Panc1 (cell line): ENCODE results near the gene SKOR1. TPM values are rescaled to one million over a fixed set of nuclear protein-coding genes. Genes with fewer than 3 reads are reported as not detected.

Experiments used
- ATAC-seq: fragments of 200-7000 bp; cut with Tn5 transposase; 2 replicates; pipeline ENCODE4 v1.9.1; 2020; ENCODE audit warnings: mild to moderate bottlenecking, moderate library complexity
- BruUV-seq: library from RNA; stranded (reverse); fragments of 400-500 nt; replicated peaks from 2 replicates; lab custom pipeline; 2021; lab: Mats Ljungman, UMichigan
- CTCF ChIA-PET: fragments of 300-600 bp; sonication (Branson Sonifier 250); formaldehyde crosslinking; loops from one replicate; lab custom pipeline; 2022; ENCODE audit warnings: antibody characterized with exemption; lab: Charles Lee
- POLR2A ChIA-PET: fragments of 300-600 bp; sonication (Branson Sonifier 250); formaldehyde crosslinking; loops from one replicate; lab custom pipeline; 2022; ENCODE audit warnings: antibody characterized with exemption; lab: Charles Lee
- DNase-seq: peaks from one replicate; pipeline ENCODE4 v3.0.0-alpha.2; 2010; ENCODE audit warnings: low read depth, low spot score
- H3K27ac ChIP-seq: 2 replicates; pipeline ENCODE4 v1.5.1; 2011; ENCODE audit warnings: mild to moderate bottlenecking, low read length, inconsistent platforms
- H3K27me3 ChIP-seq: fragments of 200-500 bp; sonication (Bioruptor generic); 2 replicates; pipeline ENCODE4 v1.6.0; 2014; ENCODE audit warnings: low read length, inconsistent platforms; ENCODE audit not compliant: control insufficient read depth, insufficient read depth
- H3K36me3 ChIP-seq: fragments of 200-500 bp; sonication (Bioruptor generic); 2 replicates; pipeline ENCODE4 v1.5.1; 2014; ENCODE audit warnings: inconsistent platforms, mild to moderate bottlenecking, low read length, moderate library complexity; ENCODE audit not compliant: control insufficient read depth, insufficient read depth
- H3K4me1 ChIP-seq: 2 replicates; pipeline ENCODE4 v1.5.1; 2011; ENCODE audit warnings: inconsistent platforms, mild to moderate bottlenecking, low read length, moderate library complexity; ENCODE audit not compliant: control insufficient read depth, insufficient read depth
- H3K4me3 ChIP-seq, 2 experiments: 2 replicates each; pipeline ENCODE4 v1.5.1; 2011 to 2012; ENCODE audit warnings: low read depth in 2 of 2, low read length in 2 of 2, mild to moderate bottlenecking in 2 of 2, inconsistent platforms in 1 of 2, moderate library complexity in 1 of 2
- H3K9me3 ChIP-seq: fragments of 200-500 bp; sonication (Bioruptor generic); 2 replicates; pipeline ENCODE4 v1.5.1; 2014; ENCODE audit warnings: low read depth, mild to moderate bottlenecking, inconsistent platforms, low read length, moderate library complexity; ENCODE audit not compliant: control insufficient read depth, insufficient read depth
- CTCF ChIP-seq: fragments of 450-650 bp; IDR thresholded peaks from 2 replicates; pipeline ENCODE4 v1.5.1; 2017; ENCODE audit warnings: mild to moderate bottlenecking
- POLR2AphosphoS5 ChIP-seq: IDR thresholded peaks from 2 replicates; pipeline ENCODE4 v1.6.1; 2012; ENCODE audit warnings: mild to moderate bottlenecking, low read depth, low read length, moderate library complexity
- REST ChIP-seq, 2 experiments: IDR thresholded peaks; 2 replicates each; pipeline ENCODE4 v1.6.1; 2011 to 2012; ENCODE audit warnings: low read depth in 2 of 2, control low read depth in 1 of 2, low read length in 1 of 2, mild to moderate bottlenecking in 1 of 2, moderate library complexity in 1 of 2; ENCODE audit not compliant: insufficient read depth in 1 of 2
- SIN3A ChIP-seq: IDR thresholded peaks from 2 replicates; pipeline ENCODE4 v1.6.1; 2012; ENCODE audit warnings: low read depth, mild to moderate bottlenecking, low read length, moderate library complexity, borderline replicate concordance; ENCODE audit not compliant: insufficient read depth
- TCF7L2 ChIP-seq: IDR thresholded peaks from 2 replicates; pipeline ENCODE4 v1.6.1; 2011; ENCODE audit warnings: mild to moderate bottlenecking, low read depth, low read length, inconsistent platforms
- in situ Hi-C: cut with HindIII; loops from 2 replicates; pipeline ENCODE4 v1.10.0; 2016; ENCODE audit warnings: low sequenced_read_pairs, low pct_unique_long_range_greater_than_20kb
- intact Hi-C: fragments of 100-400 bp; cut with micrococcal nuclease; formaldehyde crosslinking; loops from one replicate; pipeline ENCODE4 v1.10.0; 2022; ENCODE audit not compliant: unreplicated experiment
- total RNA-seq: library from RNA; stranded (reverse); gene quantifications from one replicate; pipeline ENCODE4 v1.2.1, GENCODE V29; 2021; ENCODE audit not compliant: unreplicated experiment

Gene SKOR1
- total RNA-seq, 1 experiment from 2014 or later = 0.21 TPM

GRCh38 chr15:67819636-67820035, 5.7 kb upstream of the SKOR1 start:
- intact Hi-C loops (no loop called here), in situ Hi-C loops (no loop called here)
- H3K9me3 ChIP-seq = no peaks in the 10 kb centered on the region
- peaks cover 19% of the 10 kb centered on the region for H3K27me3 ChIP-seq
- CTCF ChIA-PET = no interaction called here
- H3K27ac ChIP-seq = no peak overlapping the region
- no peak for DNase-seq
- no peak for ATAC-seq
- no peaks in the 10 kb centered on the region for H3K36me3 ChIP-seq
- POLR2A ChIA-PET = no interaction called here
- BruUV-seq = no TSS peak
- TF ChIP-seq POLR2AphosphoS5 (no peak), CTCF (no peak), REST (IDR thresholded peaks at IDR 0.05; ENCODE audit: insufficient read depth in 1 of 2, low read depth in 2 of 2, low read length in 1 of 2) (no peak), TCF7L2 (no peak), SIN3A (no peak)
- H3K4me1 ChIP-seq = peaks cover 10% of the 10 kb centered on the region
- no peak overlapping the region for H3K4me3 ChIP-seq

- ChIA-PET CTCF (no interaction called here), POLR2A (no interaction called here)
- intact Hi-C loops (no loop called here), in situ Hi-C loops (no loop called here)
- Histone ChIP-seq H3K27me3 (peaks cover 21% of the 10 kb centered on the region), H3K9me3 (no peaks in the 10 kb centered on the region), H3K27ac (no peak overlapping the region), H3K4me3 (no peak overlapping the region), H3K36me3 (no peaks in the 10 kb centered on the region), H3K4me1 (peaks cover 14% of the 10 kb centered on the region)
- no TSS peak for BruUV-seq
- DNase-seq (no peak), ATAC-seq (no peak)
- TF ChIP-seq SIN3A = no peak
- TF ChIP-seq REST (IDR thresholded peaks at IDR 0.05; ENCODE audit: insufficient read depth in 1 of 2, low read depth in 2 of 2, low read length in 1 of 2) = no peak
- TF ChIP-seq POLR2AphosphoS5 = no peak
- no peak for TF ChIP-seq TCF7L2
- no peak for TF ChIP-seq CTCF
These were observed 5.0 kb upstream of the SKOR1 start for GRCh38 chr15:67820122-67820991.
